Measurements from ENCODE around the gene SEC14L2. TPM values are rescaled to one million over a fixed set of nuclear protein-coding genes. Genes with fewer than 3 reads are reported as not detected.

Gene SEC14L2
- total and polyA plus RNA-seq, 3 donors from 2014 or later = 2.2 to 4.7 (median 3.5) TPM

GRCh38 chr22:30432096-30432495 lies 35.3 kb downstream of the SEC14L2 start:
- Histone ChIP-seq H3K27me3 (no peaks in the 10 kb centered on the region), H3K27ac (no peak overlapping the region), H3K4me1 (no peaks in the 10 kb centered on the region), H3K9me3 (no peaks in the 10 kb centered on the region), H3K4me3 (no peak overlapping the region), H3K36me3 (ENCODE audit: low read depth, missing control alignments) (no peaks in the 10 kb centered on the region)
- TF ChIP-seq POLR2A (IDR thresholded peaks at IDR 0.05) (no peak), CTCF (IDR thresholded peaks at IDR 0.05) (no peak)
- no peak for DNase-seq
- WGBS, 2 donors = 88 to 90% methylated on average over 4 of the region's 4 CpGs
- intact Hi-C loops (cut with DNase I; ENCODE audit: low total_unique reads) = no loop called here

DNA sequence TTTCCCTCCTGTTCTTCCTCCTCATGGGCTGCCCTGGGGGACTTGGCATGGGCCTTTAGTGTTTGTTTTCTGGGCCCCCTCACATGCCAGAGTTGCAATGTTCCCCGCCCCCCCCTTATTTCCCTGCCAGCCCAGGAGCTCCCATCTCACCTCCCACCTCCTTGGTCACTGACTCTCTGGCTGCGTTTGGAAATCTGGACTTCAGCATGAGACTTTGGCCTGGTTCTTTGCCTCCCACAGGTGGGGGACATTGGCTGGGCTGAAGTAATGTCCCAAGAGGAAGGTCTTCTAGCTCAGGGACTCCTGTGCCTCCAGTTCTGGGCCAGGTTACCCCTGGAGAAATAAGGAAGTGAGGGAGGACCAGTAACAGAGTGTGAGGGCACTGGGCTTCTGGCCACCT lies 35.7 kb downstream of the SEC14L2 start:
- no peaks in the 10 kb centered on the region for H3K36me3 ChIP-seq (ENCODE audit: low read depth, missing control alignments)
- no peak for TF ChIP-seq CTCF (IDR thresholded peaks at IDR 0.05)
- no peak for TF ChIP-seq POLR2A (IDR thresholded peaks at IDR 0.05)
- no peaks in the 10 kb centered on the region for H3K9me3 ChIP-seq
- no peak overlapping the region for H3K4me3 ChIP-seq
- DNase-seq = no peak
- intact Hi-C loops (cut with DNase I; ENCODE audit: low total_unique reads) = no loop called here
- no peaks in the 10 kb centered on the region for H3K27me3 ChIP-seq
- H3K4me1 ChIP-seq = no peaks in the 10 kb centered on the region
- no peak overlapping the region for H3K27ac ChIP-seq
- WGBS, 2 donors = 77 to 80% methylated on average over 2 of the region's 2 CpGs

GRCh38 chr22:30433227-30433626 lies 36.4 kb downstream of the SEC14L2 start:
- no peak for DNase-seq
- H3K4me3 ChIP-seq = no peak overlapping the region
- no peak overlapping the region for H3K27ac ChIP-seq
- intact Hi-C loops (cut with DNase I; ENCODE audit: low total_unique reads) = no loop called here
- no peaks in the 10 kb centered on the region for H3K27me3 ChIP-seq
- no peaks in the 10 kb centered on the region for H3K4me1 ChIP-seq
- WGBS, 2 donors = 91 to 93% methylated on average over 3 of the region's 3 CpGs
- H3K9me3 ChIP-seq = no peaks in the 10 kb centered on the region
- no peaks in the 10 kb centered on the region for H3K36me3 ChIP-seq (ENCODE audit: low read depth, missing control alignments)
- TF ChIP-seq CTCF (IDR thresholded peaks at IDR 0.05) = no peak
- no peak for TF ChIP-seq POLR2A (IDR thresholded peaks at IDR 0.05)

- H3K36me3 ChIP-seq (ENCODE audit: low read depth, missing control alignments) = no peaks in the 10 kb centered on the region
- no peak for TF ChIP-seq POLR2A (IDR thresholded peaks at IDR 0.05)
- no peak for TF ChIP-seq CTCF (IDR thresholded peaks at IDR 0.05)
- H3K4me3 ChIP-seq = no peak overlapping the region
- H3K27me3 ChIP-seq = no peaks in the 10 kb centered on the region
- no peaks in the 10 kb centered on the region for H3K9me3 ChIP-seq
- DNase-seq = no peak
- 89 to 100% methylated on average over 1 of the region's 1 CpG for WGBS, 2 donors
- intact Hi-C loops (cut with DNase I; ENCODE audit: low total_unique reads) = no loop called here
- H3K27ac ChIP-seq = no peak overlapping the region
- H3K4me1 ChIP-seq = no peaks in the 10 kb centered on the region
Observed at GRCh38 chr22:30433773-30434172, 37.0 kb downstream of the SEC14L2 start.

GRCh38 chr22:30434843-30435242 lies 38.0 kb downstream of the SEC14L2 start:
- Histone ChIP-seq H3K27ac (no peak overlapping the region), H3K27me3 (no peaks in the 10 kb centered on the region), H3K4me1 (no peaks in the 10 kb centered on the region), H3K36me3 (ENCODE audit: low read depth, missing control alignments) (no peaks in the 10 kb centered on the region), H3K4me3 (no peak overlapping the region), H3K9me3 (no peaks in the 10 kb centered on the region)
- intact Hi-C loops (cut with DNase I; ENCODE audit: low total_unique reads) = no loop called here
- TF ChIP-seq CTCF (IDR thresholded peaks at IDR 0.05) = no peak
- no peak for TF ChIP-seq POLR2A (IDR thresholded peaks at IDR 0.05)
- no peak for DNase-seq
- 36 to 82% methylated on average over 1 of the region's 1 CpG for WGBS, 2 donors

Measured in testis (tissue), 3 donors.